WTC11 (cell line): Measurements from ENCODE around the gene MYO5B. TPM values are rescaled to one million over a fixed set of nuclear protein-coding genes. Genes with fewer than 3 reads are reported as not detected.

Source experiments
- ATAC-seq: fragments of 200-7000 bp; cut with Tn5 transposase; 2 replicates; pipeline ENCODE4 v1.10.0; 2021; ENCODE audit warnings: mild to moderate bottlenecking, moderate library complexity
- CTCF ChIA-PET: fragments of 300-600 bp; sonication (Branson Sonifier 250); formaldehyde crosslinking; loops from one replicate; lab custom pipeline; 2021; ENCODE audit warnings: antibody characterized with exemption; lab: Charles Lee
- POLR2A ChIA-PET: fragments of 350-600 bp; sonication (Branson Sonifier 250); formaldehyde crosslinking; loops from one replicate; lab custom pipeline; 2021; ENCODE audit warnings: antibody characterized with exemption; lab: Charles Lee
- DNase-seq: peaks from one replicate; pipeline ENCODE4 v3.0.0; 2021; ENCODE audit warnings: low spot score
- H3K27ac Mint-ChIP-seq: 2 replicates; pipeline ENCODE4 v1.8.0; 2021; ENCODE audit warnings: mixed read lengths
- H3K27me3 Mint-ChIP-seq: 2 replicates; pipeline ENCODE4 v1.8.0; 2021; ENCODE audit warnings: low read depth, mild to moderate bottlenecking, moderate library complexity, mixed read lengths
- H3K36me3 Mint-ChIP-seq: 2 replicates; pipeline ENCODE4 v1.8.0; 2021; ENCODE audit warnings: mixed read lengths
- H3K4me1 Mint-ChIP-seq: 2 replicates; pipeline ENCODE4 v1.8.0; 2022; ENCODE audit warnings: mixed read lengths
- H3K4me3 Mint-ChIP-seq: 2 replicates; pipeline ENCODE4 v1.8.0; 2021; ENCODE audit warnings: mild to moderate bottlenecking, moderate library complexity, mixed read lengths
- H3K9me3 Mint-ChIP-seq: 2 replicates; pipeline ENCODE4 v1.8.0; 2021; ENCODE audit warnings: mixed read lengths
- ATF1 ChIP-seq: sonication (generic); formaldehyde crosslinking; IDR thresholded peaks from 2 replicates; pipeline ENCODE4 v1.8.1; 2023; ENCODE audit warnings: mild to moderate bottlenecking, moderate library complexity, missing genetic modification reagents
- CREB1 ChIP-seq: sonication (generic); formaldehyde crosslinking; IDR thresholded peaks from 2 replicates; pipeline ENCODE4 v1.8.0; 2023; ENCODE audit warnings: mild to moderate bottlenecking, missing genetic modification reagents
- ELF4 ChIP-seq: sonication (generic); formaldehyde crosslinking; IDR thresholded peaks from 2 replicates; pipeline ENCODE4 v1.8.1; 2022; ENCODE audit warnings: low read depth, mild to moderate bottlenecking, moderate library complexity, missing genetic modification reagents
- GABPB1 ChIP-seq: sonication (generic); formaldehyde crosslinking; IDR thresholded peaks from 2 replicates; pipeline ENCODE4 v1.8.1; 2023; ENCODE audit warnings: mild to moderate bottlenecking, missing genetic modification reagents
- GTF2I ChIP-seq: fragments of 250-450 bp; sonication (Bioruptor Pico); conservative IDR thresholded peaks from 2 replicates; pipeline ENCODE4 v1.4.0; 2021; ENCODE audit warnings: mild to moderate bottlenecking
- MYBL2 ChIP-seq: sonication (generic); formaldehyde crosslinking; IDR thresholded peaks from 2 replicates; pipeline ENCODE4 v1.8.1; 2023; ENCODE audit warnings: mild to moderate bottlenecking, moderate library complexity, missing genetic modification reagents
- OVOL2 ChIP-seq: fragments of 250-450 bp; sonication (Bioruptor Pico); IDR thresholded peaks from 2 replicates; pipeline ENCODE4 v1.9.0; 2021; ENCODE audit warnings: mild to moderate bottlenecking, borderline replicate concordance
- PRRX2 ChIP-seq: fragments of 250-450 bp; sonication (Bioruptor Pico); IDR thresholded peaks from 2 replicates; pipeline ENCODE4 v1.8.0; 2021; ENCODE audit warnings: mild to moderate bottlenecking
- RELA ChIP-seq: sonication (generic); formaldehyde crosslinking; IDR thresholded peaks from 2 replicates; pipeline ENCODE4 v1.8.1; 2022; ENCODE audit warnings: missing genetic modification reagents, mild to moderate bottlenecking, borderline replicate concordance
- RORB ChIP-seq: fragments of 250-450 bp; sonication (Bioruptor Pico); IDR thresholded peaks from 2 replicates; pipeline ENCODE4 v1.9.0; 2021; ENCODE audit warnings: mild to moderate bottlenecking
- TEAD1 ChIP-seq: sonication (generic); formaldehyde crosslinking; IDR thresholded peaks from 2 replicates; pipeline ENCODE4 v1.8.0; 2022; ENCODE audit warnings: mild to moderate bottlenecking, missing genetic modification reagents
- TP53 ChIP-seq: sonication (generic); formaldehyde crosslinking; IDR thresholded peaks from 2 replicates; pipeline ENCODE4 v1.8.1; 2023; ENCODE audit warnings: mild to moderate bottlenecking, missing genetic modification reagents
- ZNF219 ChIP-seq: sonication (generic); formaldehyde crosslinking; IDR thresholded peaks from 2 replicates; pipeline ENCODE4 v1.8.0; 2023; ENCODE audit warnings: missing genetic modification reagents, mild to moderate bottlenecking, borderline replicate concordance
- ZNF416 ChIP-seq: fragments of 250-450 bp; sonication (Bioruptor Pico); IDR thresholded peaks from 2 replicates; pipeline ENCODE4 v1.9.0; 2021; ENCODE audit warnings: mild to moderate bottlenecking, inconsistent platforms
- total RNA-seq: library from RNA; stranded (reverse); gene quantifications from 3 replicates; pipeline ENCODE4 v1.2.3, GENCODE V29; 2021
- TF ChIP-seq, protein P1 (sequence below): sonication (generic); formaldehyde crosslinking; IDR thresholded peaks from 2 replicates; pipeline ENCODE4 v1.8.0; 2022; ENCODE audit warnings: missing genetic modification reagents
- TF ChIP-seq, protein P2 (sequence below): sonication (generic); formaldehyde crosslinking; IDR thresholded peaks from 2 replicates; pipeline ENCODE4 v1.8.0; 2023; ENCODE audit warnings: missing genetic modification reagents, mild to moderate bottlenecking, borderline replicate concordance
- TF ChIP-seq, protein P3 (sequence below): sonication (generic); formaldehyde crosslinking; IDR thresholded peaks from 2 replicates; pipeline ENCODE4 v1.8.0; 2022; ENCODE audit warnings: mild to moderate bottlenecking, missing genetic modification reagents
- TF ChIP-seq, protein P4 (sequence below): sonication (generic); formaldehyde crosslinking; IDR thresholded peaks from 2 replicates; pipeline ENCODE4 v1.8.1; 2022; ENCODE audit warnings: mild to moderate bottlenecking, moderate library complexity, missing genetic modification reagents
- TF ChIP-seq, protein P5 (sequence below): sonication (generic); formaldehyde crosslinking; IDR thresholded peaks from 2 replicates; pipeline ENCODE4 v1.8.0; 2023; ENCODE audit warnings: mild to moderate bottlenecking, missing genetic modification reagents
- TF ChIP-seq, protein P6 (sequence below): sonication (generic); formaldehyde crosslinking; IDR thresholded peaks from 2 replicates; pipeline ENCODE4 v1.8.1; 2023; ENCODE audit warnings: mild to moderate bottlenecking, missing genetic modification reagents, moderate library complexity
- TF ChIP-seq, protein P7 (sequence below): sonication (generic); formaldehyde crosslinking; IDR thresholded peaks from 2 replicates; pipeline ENCODE4 v1.8.1; 2022; ENCODE audit warnings: missing genetic modification reagents, borderline replicate concordance

MYO5B gene
- total RNA-seq, 1 experiment from 2014 or later: 8.7 TPM

DNA sequence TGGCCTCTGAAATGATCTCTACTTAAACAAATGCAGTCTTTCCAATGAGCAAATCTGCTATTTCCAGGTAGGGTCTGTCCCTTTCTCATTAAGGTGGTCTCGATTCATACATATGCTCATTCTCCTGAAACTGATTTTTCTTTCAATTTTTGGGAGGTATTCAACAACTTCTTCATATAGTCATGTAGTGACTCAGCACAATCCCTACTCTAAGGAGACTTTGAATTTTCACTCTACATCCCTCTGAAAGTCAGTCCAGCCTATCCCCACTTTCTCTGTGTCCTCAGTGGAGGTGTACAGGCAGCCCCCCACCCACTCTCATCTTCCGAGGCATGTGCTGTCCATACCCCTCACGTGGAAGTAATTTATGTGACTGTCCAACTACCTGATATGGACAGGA is 281.7 kb downstream of the MYO5B start:
- no peak overlapping the region for H3K27ac Mint-ChIP-seq
- DNase-seq: no peak
- H3K4me1 Mint-ChIP-seq: peaks cover 25% of the 10 kb centered on the region
- H3K36me3 Mint-ChIP-seq: peaks cover 21% of the 10 kb centered on the region
- H3K9me3 Mint-ChIP-seq: peaks cover 20% of the 10 kb centered on the region
- TF ChIP-seq TEAD1 (CRISPR knock-in tag) (no peak), CREB1 (CRISPR knock-in tag) (no peak), RORB (CRISPR knock-in tag) (no peak), RELA (no peak), GTF2I (no peak), ELF4 (no peak), PRRX2 (CRISPR knock-in tag) (no peak), GABPB1 (no peak), OVOL2 (no peak)
- TF ChIP-seq, protein P1, sequence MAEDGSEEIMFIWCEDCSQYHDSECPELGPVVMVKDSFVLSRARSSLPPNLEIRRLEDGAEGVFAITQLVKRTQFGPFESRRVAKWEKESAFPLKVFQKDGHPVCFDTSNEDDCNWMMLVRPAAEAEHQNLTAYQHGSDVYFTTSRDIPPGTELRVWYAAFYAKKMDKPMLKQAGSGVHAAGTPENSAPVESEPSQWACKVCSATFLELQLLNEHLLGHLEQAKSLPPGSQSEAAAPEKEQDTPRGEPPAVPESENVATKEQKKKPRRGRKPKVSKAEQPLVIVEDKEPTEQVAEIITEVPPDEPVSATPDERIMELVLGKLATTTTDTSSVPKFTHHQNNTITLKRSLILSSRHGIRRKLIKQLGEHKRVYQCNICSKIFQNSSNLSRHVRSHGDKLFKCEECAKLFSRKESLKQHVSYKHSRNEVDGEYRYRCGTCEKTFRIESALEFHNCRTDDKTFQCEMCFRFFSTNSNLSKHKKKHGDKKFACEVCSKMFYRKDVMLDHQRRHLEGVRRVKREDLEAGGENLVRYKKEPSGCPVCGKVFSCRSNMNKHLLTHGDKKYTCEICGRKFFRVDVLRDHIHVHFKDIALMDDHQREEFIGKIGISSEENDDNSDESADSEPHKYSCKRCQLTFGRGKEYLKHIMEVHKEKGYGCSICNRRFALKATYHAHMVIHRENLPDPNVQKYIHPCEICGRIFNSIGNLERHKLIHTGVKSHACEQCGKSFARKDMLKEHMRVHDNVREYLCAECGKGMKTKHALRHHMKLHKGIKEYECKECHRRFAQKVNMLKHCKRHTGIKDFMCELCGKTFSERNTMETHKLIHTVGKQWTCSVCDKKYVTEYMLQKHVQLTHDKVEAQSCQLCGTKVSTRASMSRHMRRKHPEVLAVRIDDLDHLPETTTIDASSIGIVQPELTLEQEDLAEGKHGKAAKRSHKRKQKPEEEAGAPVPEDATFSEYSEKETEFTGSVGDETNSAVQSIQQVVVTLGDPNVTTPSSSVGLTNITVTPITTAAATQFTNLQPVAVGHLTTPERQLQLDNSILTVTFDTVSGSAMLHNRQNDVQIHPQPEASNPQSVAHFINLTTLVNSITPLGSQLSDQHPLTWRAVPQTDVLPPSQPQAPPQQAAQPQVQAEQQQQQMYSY (CRISPR knock-in tag): no peak
- TF ChIP-seq, protein P2, sequence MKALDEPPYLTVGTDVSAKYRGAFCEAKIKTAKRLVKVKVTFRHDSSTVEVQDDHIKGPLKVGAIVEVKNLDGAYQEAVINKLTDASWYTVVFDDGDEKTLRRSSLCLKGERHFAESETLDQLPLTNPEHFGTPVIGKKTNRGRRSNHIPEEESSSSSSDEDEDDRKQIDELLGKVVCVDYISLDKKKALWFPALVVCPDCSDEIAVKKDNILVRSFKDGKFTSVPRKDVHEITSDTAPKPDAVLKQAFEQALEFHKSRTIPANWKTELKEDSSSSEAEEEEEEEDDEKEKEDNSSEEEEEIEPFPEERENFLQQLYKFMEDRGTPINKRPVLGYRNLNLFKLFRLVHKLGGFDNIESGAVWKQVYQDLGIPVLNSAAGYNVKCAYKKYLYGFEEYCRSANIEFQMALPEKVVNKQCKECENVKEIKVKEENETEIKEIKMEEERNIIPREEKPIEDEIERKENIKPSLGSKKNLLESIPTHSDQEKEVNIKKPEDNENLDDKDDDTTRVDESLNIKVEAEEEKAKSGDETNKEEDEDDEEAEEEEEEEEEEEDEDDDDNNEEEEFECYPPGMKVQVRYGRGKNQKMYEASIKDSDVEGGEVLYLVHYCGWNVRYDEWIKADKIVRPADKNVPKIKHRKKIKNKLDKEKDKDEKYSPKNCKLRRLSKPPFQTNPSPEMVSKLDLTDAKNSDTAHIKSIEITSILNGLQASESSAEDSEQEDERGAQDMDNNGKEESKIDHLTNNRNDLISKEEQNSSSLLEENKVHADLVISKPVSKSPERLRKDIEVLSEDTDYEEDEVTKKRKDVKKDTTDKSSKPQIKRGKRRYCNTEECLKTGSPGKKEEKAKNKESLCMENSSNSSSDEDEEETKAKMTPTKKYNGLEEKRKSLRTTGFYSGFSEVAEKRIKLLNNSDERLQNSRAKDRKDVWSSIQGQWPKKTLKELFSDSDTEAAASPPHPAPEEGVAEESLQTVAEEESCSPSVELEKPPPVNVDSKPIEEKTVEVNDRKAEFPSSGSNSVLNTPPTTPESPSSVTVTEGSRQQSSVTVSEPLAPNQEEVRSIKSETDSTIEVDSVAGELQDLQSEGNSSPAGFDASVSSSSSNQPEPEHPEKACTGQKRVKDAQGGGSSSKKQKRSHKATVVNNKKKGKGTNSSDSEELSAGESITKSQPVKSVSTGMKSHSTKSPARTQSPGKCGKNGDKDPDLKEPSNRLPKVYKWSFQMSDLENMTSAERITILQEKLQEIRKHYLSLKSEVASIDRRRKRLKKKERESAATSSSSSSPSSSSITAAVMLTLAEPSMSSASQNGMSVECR (CRISPR knock-in tag): no peak
- TF ChIP-seq, protein P3, sequence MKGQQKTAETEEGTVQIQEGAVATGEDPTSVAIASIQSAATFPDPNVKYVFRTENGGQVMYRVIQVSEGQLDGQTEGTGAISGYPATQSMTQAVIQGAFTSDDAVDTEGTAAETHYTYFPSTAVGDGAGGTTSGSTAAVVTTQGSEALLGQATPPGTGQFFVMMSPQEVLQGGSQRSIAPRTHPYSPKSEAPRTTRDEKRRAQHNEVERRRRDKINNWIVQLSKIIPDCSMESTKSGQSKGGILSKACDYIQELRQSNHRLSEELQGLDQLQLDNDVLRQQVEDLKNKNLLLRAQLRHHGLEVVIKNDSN (CRISPR knock-in tag): no peak
- TF ChIP-seq, protein P4, sequence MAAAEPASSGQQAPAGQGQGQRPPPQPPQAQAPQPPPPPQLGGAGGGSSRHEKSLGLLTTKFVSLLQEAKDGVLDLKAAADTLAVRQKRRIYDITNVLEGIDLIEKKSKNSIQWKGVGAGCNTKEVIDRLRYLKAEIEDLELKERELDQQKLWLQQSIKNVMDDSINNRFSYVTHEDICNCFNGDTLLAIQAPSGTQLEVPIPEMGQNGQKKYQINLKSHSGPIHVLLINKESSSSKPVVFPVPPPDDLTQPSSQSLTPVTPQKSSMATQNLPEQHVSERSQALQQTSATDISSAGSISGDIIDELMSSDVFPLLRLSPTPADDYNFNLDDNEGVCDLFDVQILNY (CRISPR knock-in tag): no peak
- ATAC-seq: no peak
- ChIA-PET POLR2A (no interaction called here), CTCF (no interaction called here)
- no peak overlapping the region for H3K4me3 Mint-ChIP-seq
- peaks cover 64% of the 10 kb centered on the region for H3K27me3 Mint-ChIP-seq

DNA sequence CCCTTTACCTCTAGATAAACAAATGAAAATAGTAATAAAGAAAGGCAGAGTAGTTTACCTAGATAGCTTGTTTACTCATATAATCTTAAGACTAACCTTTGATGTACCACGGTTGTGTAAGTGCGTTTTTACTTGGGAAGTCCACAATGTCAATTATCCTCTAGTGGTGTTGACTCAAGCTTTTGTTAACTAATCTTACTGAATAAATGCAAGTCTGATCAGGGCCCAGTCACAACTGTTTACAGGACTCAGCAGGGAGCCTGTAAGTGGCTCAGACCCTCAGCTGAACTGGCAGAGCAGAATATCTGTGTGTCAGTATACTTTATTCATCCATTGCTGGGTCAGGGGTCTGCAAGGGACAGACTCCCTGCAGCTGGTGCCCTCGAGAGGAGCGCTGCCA is 283.5 kb downstream of the MYO5B start:
- peaks cover 21% of the 10 kb centered on the region for H3K36me3 Mint-ChIP-seq
- peaks cover 66% of the 10 kb centered on the region for H3K27me3 Mint-ChIP-seq
- POLR2A ChIA-PET: no interaction called here
- H3K4me3 Mint-ChIP-seq: no peak overlapping the region
- no peak for DNase-seq
- no peak overlapping the region for H3K27ac Mint-ChIP-seq
- ATAC-seq: no peak
- H3K4me1 Mint-ChIP-seq: peaks cover 29% of the 10 kb centered on the region
- peaks cover 14% of the 10 kb centered on the region for H3K9me3 Mint-ChIP-seq
- CTCF ChIA-PET: interaction anchor here (0.7 to 1.2 kb wide), 2 partner anchors 13 to 292 kb away, joined by 3 read pairs; no protein-coding TSS in a partner anchor
- TF ChIP-seq ZNF219: no peak
- TF ChIP-seq, protein P5, sequence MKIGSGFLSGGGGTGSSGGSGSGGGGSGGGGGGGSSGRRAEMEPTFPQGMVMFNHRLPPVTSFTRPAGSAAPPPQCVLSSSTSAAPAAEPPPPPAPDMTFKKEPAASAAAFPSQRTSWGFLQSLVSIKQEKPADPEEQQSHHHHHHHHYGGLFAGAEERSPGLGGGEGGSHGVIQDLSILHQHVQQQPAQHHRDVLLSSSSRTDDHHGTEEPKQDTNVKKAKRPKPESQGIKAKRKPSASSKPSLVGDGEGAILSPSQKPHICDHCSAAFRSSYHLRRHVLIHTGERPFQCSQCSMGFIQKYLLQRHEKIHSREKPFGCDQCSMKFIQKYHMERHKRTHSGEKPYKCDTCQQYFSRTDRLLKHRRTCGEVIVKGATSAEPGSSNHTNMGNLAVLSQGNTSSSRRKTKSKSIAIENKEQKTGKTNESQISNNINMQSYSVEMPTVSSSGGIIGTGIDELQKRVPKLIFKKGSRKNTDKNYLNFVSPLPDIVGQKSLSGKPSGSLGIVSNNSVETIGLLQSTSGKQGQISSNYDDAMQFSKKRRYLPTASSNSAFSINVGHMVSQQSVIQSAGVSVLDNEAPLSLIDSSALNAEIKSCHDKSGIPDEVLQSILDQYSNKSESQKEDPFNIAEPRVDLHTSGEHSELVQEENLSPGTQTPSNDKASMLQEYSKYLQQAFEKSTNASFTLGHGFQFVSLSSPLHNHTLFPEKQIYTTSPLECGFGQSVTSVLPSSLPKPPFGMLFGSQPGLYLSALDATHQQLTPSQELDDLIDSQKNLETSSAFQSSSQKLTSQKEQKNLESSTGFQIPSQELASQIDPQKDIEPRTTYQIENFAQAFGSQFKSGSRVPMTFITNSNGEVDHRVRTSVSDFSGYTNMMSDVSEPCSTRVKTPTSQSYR (CRISPR knock-in tag): no peak
- no peak for TF ChIP-seq TP53
- TF ChIP-seq, protein P6, sequence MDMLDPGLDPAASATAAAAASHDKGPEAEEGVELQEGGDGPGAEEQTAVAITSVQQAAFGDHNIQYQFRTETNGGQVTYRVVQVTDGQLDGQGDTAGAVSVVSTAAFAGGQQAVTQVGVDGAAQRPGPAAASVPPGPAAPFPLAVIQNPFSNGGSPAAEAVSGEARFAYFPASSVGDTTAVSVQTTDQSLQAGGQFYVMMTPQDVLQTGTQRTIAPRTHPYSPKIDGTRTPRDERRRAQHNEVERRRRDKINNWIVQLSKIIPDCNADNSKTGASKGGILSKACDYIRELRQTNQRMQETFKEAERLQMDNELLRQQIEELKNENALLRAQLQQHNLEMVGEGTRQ (CRISPR knock-in tag): no peak
- TF ChIP-seq, protein P7, sequence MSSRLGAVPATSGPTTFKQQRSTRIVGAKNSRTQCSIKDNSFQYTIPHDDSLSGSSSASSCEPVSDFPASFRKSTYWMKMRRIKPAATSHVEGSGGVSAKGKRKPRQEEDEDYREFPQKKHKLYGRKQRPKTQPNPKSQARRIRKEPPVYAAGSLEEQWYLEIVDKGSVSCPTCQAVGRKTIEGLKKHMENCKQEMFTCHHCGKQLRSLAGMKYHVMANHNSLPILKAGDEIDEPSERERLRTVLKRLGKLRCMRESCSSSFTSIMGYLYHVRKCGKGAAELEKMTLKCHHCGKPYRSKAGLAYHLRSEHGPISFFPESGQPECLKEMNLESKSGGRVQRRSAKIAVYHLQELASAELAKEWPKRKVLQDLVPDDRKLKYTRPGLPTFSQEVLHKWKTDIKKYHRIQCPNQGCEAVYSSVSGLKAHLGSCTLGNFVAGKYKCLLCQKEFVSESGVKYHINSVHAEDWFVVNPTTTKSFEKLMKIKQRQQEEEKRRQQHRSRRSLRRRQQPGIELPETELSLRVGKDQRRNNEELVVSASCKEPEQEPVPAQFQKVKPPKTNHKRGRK: no peak
- no peak for TF ChIP-seq ZNF416 (CRISPR knock-in tag)
- TF ChIP-seq PRRX2 (CRISPR knock-in tag): no peak
- no peak for TF ChIP-seq MYBL2
- TF ChIP-seq ATF1 (CRISPR knock-in tag): no peak
